Peyer's patch (tissue), 4 donors: ENCODE data around the gene LGSN.

ENCODE experiments used
- POLR2A ChIP-seq, 2 donors: fragments of 450-650 bp; IDR thresholded peaks; one replicate each; pipeline ENCODE4 v1.5.1; 2017; ENCODE audit warnings: antibody characterized with exemption in 2 of 2, mild to moderate bottlenecking in 2 of 2, moderate library complexity in 2 of 2
- TF ChIP-seq, protein P1 (sequence below), 6 experiments: fragments of 450-650 bp in 4 of 6; fragments of 200-600 bp in 2 of 6; sonication (generic) in 1 of 6; IDR thresholded peaks; one replicate each; pipeline ENCODE4 v1.5.1; 2017 to 2019; ENCODE audit warnings: antibody characterized with exemption in 6 of 6, mild to moderate bottlenecking in 3 of 6, moderate library complexity in 1 of 6

DNA sequence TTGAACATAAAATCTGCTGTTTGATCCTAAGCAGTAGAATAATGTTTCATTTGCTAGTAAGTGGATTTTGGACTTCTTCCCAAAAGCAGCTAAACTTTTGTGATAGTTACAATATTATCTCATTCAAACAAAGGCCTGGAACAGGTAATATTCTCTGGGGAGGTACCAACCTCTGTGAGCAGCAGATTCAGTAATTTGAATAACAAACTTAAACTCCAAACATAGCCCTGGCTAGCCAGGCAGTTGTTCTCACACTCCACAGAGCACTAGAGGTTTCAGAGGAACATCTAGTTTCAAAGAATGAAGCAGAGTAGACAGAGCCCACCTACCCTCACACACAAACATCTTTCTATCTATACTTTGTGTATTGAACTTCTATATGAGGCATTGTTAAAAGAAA is 40.9 kb downstream of the LGSN start:
- TF ChIP-seq, protein P1, sequence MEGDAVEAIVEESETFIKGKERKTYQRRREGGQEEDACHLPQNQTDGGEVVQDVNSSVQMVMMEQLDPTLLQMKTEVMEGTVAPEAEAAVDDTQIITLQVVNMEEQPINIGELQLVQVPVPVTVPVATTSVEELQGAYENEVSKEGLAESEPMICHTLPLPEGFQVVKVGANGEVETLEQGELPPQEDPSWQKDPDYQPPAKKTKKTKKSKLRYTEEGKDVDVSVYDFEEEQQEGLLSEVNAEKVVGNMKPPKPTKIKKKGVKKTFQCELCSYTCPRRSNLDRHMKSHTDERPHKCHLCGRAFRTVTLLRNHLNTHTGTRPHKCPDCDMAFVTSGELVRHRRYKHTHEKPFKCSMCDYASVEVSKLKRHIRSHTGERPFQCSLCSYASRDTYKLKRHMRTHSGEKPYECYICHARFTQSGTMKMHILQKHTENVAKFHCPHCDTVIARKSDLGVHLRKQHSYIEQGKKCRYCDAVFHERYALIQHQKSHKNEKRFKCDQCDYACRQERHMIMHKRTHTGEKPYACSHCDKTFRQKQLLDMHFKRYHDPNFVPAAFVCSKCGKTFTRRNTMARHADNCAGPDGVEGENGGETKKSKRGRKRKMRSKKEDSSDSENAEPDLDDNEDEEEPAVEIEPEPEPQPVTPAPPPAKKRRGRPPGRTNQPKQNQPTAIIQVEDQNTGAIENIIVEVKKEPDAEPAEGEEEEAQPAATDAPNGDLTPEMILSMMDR (IDR thresholded peaks at IDR 0.05) = no peak
- TF ChIP-seq POLR2A (IDR thresholded peaks at IDR 0.05) = no peak
